SKM-1 (cell line): Measurements from ENCODE around the gene DGAT2.
"Not testable (repeated sequence)": the region's sequence is repeated elsewhere in the genome, so short reads cannot be mapped to it uniquely, and the experiment has no call there.

Source experiments
- DNase-seq: peaks from one replicate; lab custom pipeline; 2025; ENCODE audit not compliant: unreplicated experiment; lab: John Stamatoyannopoulos, UW

The DGAT2 gene

DNA sequence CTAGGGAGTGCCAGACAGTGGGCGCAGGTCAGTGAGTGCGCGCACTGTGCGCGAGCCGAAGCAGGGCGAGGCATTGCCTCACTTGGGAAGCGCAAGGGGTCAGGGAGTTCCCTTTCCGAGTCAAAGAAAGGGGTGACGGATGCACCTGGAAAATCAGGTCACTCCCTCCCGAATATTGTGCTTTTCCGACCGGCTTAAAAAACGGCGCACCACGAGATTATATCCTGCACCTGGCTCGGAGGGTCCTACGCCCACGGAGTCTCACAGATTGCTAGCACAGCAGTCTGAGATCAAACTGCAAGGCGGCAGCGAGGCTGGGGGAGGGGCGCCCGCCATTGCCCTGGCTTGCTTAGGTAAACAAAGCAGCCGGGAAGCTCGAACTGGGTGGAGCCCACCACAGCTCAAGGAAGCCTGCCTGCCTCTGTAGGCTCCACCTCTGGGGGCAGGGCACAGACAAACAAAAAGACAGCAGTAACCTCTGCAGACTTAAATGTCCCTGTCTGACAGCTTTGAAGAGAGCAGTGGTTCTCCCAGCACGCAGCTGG is 19.8 kb upstream of the DGAT2 start:
- not testable (repeated sequence) for DNase-seq

DNA sequence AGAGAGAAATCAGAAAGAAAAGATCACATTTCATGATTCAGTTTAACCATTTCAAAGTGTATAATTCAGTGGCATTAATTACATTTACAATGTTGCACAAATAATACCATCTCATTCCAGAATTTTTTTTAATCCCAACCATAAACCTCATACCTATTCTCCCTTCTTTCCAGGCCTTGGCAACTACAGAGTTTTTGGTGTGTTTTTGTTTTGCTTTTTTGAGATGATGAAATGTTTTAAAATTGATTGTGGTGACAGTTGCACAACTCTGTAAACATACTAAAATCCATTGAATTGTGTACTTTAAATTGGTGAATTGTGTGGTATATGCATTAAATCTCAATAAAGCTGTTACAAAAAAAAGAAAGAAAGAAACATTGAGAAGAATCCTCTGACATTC is 13.6 kb upstream of the DGAT2 start:
- DNase-seq: not testable (repeated sequence)

DNA sequence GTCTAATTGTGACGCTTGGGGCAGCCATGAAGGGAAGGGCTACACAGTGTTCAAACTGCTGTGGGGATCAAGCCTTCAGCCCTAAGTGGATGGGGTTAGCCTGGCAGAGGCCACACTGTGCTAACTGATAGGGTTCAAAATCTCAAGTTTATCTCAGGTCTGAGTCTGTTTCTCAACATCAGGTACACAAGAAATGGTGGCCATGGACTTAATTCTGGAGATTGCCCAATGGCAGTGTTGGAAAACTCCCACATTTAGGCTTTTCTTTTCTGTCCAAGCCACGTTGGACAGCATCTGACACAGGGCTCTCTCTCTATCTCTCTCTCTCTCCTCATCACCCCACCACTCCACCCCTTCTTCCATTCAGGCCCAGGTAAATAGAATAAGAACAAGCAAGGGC is 10.9 kb upstream of the DGAT2 start:
- DNase-seq: no peak

DNA sequence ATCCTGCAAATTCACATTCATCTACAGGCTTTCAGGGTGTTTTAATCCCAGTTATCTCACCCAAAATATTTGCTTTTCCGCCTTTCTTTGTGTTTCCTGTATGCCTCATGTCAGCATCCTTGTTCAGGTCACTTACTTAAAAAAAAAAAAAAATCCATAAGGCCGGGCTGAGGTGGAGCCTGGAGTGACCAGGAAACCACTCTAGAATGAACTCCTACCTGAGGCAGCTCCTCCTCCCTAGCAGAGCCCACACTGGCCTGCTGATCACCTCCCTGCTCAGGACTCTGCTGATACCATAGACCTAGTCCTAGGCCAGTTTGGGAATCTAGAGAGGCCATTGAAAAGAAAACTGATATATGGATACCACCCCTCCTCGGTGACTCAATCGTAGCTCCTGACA is 8.7 kb upstream of the DGAT2 start:
- no peak for DNase-seq

DNA sequence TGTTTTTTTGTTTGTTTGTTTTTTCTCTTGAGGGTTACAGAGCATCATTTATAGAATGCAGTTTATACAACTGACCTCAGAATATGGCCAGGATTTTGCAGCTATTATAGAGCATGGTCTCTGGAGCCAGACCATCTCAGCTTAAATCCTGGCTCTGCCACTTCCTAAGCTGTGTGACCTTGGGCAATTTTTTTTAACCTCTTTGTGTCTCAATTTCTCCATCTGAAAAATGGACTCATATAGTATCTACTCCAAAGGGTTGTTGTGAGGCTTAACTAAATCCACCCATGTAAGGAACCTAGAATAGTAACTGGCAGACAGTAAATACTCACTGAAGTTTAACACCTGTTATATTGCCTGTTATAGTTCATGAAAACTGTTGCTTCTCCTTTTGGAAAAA is 8.3 kb upstream of the DGAT2 start:
- no peak for DNase-seq

DNA sequence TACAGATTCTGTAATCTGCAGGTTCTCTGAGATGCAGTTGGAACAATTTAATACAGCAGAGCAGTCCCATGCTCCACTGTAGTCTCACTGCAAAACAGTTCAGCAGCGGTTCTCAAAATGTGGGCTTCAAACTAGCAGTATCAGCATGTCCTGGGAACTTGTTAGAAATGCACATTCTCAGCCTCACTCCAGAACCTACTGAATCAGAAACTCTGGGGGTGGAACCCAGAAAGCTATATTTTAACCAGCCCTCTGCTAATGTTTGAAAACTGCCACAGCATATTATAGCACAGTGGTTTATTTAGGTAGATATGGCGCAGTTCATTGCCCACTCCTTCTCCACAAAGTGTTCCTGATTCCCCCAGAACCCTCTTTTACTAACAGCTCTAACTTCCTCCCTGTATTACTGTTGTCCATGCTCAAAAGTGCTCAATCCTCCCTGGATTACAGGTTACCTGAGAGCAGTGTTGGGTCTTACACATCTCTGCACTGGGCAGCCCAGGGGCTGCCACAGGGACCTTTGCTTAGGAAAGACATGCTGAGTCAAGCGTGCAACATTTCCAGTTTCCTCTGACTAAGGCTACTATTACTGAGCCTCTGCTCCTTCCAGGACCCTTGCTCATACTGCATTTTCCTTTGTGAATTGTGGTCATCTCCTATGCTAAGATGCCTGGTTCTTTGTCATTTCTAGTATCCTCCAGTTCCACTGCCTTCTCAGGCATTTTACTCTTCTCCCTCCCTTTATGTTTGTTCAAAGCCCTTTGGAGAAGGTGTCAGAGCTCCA is 7.7 kb upstream of the DGAT2 start:
- DNase-seq: no peak

DNA sequence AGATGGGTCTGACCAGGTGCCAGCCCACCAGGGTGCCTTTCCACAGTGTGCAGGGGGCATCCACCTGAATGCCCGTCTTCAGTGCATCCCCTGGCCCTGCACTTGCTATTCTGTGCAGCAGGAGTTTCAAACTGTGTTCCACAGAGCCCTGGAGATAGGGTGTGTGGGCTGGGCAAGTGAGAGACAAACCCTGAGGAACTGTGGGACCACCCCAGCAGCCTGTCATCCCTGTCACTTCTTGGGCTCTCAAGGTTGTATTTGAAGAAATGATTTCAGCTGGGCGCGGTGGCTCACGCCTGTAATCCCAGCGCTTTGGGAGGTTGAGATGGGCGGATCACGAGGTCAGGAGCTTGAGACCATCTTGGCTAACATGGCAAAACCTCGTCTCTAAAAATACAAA is 6.4 kb upstream of the DGAT2 start:
- DNase-seq: no peak

DNA sequence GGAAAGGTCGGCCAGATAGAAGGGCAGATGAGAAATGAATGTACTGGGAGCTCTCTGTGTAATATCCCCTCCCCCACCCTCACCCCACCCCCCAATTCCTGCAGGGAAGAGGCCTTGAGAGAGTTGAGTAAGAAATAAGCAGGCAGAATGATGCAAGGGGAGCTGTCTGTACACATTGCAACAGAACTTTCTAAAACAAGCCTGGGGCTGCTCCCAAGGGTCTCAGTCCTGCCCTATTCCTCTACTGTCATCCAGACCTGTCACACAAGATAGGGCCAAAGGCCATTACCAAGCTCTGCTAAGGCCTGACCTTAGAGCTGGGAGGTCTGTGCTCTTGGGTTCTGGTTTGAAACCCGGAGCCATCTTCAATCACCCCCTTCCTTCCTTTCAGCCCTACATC is 5.7 kb upstream of the DGAT2 start:
- DNase-seq: peak; percentile 82

DNA sequence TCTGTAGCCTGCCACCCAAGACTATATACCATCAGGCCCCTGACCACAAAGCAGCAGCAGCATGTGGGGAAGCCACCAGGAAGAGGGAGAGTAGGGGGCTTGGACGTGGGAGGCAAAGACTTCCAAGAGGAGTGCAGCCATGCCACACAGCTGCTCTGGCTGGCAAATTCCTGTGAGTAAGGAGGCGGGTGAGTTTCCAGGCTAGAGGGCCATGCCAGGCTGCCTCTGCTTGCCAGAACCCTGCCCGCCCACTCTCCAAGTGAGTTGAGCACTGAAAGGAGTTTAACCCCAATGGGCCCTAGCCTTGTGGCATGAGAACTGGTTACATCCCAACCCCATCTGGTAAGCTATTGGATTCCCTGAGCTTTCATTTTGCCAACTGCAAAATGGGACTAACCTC is 4.7 kb upstream of the DGAT2 start:
- no peak for DNase-seq

DNA sequence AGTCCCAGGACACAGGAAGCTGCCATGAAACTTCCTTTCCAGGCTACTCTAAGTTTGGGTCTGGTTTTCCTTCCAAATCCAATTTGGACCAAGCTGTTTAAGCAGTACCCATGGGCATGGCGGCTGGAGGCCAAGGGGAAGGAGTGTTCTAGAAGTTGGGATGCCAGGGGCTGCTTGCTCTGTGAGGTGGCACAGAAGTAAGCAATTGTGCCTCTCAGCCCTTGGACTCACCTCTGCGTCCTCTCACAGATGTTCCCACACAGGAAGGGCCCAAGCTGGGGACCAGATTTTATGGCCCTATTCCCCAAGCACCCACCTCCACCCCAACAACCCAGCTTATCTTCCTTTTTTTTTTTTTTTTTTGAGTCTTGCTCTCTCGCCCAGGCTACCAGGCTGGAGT is 3.5 kb upstream of the DGAT2 start:
- no peak for DNase-seq

DNA sequence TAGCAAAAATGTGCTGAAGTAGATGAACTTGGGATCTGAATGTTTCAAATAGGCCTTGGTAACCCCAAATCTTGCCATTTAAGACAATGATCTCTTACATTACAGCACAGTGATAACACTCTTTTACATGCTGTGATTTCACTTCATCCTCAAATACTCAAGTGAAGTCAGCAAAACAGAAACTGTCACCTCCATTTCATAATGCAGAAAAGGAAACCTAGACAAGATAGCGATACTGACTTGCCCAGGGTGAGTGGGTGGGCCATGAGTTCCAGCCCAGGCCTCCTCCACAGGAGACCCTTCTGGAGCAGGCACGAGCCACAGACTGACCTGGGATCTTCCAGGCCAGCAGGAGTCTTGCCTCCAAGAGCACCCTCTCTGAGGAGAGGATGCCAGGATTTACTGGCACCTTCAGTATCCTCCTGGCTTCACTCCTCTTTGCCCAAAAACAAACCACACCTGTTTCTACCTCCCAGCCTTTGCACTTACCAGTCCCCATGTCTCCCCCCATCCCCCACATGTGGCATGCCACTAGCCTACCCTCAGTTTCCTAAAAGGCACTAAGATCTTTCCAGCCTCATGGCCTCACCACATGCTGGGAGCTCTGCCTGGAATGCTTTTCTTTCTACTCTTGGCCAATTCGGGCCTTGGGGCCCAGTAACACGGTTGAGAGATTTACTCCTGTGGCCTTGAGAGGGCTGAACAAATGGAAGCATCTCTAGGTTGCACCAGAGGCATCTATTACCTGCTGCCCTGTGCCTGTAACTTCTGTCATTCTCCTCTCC is 1.9 kb upstream of the DGAT2 start:
- DNase-seq: no peak

DNA sequence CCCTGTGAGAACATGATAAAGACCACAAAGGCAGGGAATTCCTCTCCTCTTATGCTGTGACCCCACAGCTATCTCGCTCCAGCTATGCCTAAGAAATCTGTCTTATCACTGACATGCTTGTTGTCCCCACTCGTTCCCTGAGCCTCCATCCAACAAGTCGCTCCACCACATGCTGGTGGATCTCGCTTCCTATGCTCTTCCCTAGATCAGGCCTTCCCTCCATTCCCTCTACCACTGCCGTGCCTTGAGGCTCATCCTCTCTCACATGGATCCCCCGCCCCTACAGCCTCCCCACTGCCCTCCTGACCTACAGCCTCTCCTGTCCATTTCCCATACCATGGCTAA is 1.4 kb upstream of the DGAT2 start:
- no peak for DNase-seq

DNA sequence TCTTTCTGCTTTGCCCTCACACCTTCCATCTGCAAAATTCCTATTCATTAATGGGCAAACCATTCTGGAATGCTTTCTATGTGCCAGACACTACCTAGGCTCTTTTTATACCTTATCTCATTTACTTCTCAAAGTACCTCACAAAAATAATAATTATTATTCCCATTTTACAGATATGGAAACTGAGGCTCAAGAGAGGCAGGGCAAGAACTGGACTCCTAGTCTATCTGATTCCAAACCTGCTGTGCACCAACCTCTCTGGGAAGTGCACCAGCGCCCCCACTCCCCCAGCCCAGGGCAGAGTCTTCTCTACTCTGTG is 826 bp upstream of the DGAT2 start:
- DNase-seq: no peak

DNA sequence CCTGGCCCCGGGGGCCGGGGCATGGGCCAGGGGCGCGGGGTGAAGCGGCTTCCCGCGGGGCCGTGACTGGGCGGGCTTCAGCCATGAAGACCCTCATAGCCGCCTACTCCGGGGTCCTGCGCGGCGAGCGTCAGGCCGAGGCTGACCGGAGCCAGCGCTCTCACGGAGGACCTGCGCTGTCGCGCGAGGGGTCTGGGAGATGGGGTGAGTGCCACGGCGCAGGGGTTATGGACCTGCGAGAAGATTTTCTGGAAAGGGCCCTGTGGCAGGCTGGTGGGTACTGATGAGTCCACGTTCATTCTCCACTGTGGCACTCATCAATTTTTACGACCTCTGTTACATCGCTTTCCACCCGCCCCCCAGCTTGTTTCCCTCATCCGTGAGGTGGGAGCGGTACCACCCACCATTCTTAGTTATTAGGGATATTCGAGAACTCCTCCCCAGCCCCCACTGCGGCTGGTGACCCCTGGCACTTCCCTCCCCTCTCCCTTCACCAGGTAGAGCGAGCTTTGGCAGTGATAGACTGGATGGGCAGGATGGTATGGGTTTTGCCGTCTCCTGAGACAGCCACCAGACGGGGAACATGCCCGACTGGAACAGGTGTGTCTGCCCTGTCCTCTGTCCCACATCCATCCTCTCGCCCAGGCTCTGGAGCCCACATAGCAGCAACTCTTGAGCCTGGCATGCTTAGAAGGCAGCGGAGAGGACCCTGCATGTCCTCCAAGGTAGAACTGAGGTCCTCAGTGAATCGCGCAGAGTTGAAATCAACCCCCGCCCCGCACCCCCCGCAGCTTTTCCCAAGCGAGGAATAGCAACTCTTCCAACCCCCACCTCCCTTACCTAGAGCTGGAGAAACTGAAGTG is 562 bp downstream of the DGAT2 start:
- DNase-seq: no peak

DNA sequence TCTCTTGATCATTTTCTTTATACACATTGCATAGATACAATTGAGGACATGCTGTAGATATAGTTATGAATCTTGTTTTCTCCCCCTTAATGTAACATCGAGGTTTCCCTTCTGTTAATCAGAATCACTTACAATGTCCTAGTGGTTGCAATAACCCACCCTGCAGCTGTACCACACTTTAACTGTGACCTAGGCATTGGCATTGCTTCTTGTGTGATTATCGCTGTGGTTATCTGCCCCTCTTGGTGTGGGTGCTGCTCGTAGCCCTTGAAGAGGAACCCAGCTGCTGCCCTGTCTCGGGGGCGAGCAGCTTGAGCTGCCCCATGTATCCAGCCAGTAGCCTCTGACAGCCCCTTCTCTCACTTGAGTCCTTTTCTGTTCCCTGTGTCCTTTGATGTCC is 1.5 kb downstream of the DGAT2 start:
- DNase-seq: no peak

DNA sequence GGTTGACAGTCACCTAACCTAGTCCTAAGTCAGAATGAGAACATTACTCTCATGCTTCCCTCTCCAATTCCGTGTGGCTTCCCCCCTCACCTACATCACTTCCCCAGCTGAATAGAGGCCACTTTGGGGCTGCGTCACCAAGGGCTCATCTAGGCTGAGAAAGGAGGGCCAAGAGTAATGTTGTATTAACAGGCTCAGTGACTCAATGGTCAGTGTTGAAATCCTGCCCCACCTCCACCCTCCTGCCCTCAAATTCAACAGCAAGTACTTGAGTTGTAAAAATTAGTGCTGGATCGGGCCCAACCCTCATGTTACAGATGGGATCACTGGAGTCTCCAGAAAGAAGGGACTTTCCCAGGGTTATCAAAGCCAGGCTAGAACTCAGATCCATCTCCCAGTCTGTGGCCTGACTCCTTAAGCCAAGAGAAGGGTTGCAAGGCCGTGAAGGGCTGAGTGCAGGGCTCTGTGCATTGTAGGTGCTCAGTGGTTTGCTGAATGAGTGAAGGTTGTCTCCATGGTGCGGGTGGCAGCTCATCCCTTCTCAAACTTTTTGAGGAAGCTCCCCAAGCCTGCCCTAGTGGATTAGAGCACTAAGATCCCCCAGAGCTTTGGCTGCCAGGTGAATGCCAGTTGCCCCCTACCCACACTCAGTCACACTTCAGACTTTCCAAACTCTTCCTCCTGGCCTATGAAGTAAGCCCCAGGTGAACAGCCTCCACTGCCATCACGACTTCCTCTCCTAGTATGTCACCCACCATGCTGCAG is 3.2 kb downstream of the DGAT2 start:
- DNase-seq: peak; percentile 86

DNA sequence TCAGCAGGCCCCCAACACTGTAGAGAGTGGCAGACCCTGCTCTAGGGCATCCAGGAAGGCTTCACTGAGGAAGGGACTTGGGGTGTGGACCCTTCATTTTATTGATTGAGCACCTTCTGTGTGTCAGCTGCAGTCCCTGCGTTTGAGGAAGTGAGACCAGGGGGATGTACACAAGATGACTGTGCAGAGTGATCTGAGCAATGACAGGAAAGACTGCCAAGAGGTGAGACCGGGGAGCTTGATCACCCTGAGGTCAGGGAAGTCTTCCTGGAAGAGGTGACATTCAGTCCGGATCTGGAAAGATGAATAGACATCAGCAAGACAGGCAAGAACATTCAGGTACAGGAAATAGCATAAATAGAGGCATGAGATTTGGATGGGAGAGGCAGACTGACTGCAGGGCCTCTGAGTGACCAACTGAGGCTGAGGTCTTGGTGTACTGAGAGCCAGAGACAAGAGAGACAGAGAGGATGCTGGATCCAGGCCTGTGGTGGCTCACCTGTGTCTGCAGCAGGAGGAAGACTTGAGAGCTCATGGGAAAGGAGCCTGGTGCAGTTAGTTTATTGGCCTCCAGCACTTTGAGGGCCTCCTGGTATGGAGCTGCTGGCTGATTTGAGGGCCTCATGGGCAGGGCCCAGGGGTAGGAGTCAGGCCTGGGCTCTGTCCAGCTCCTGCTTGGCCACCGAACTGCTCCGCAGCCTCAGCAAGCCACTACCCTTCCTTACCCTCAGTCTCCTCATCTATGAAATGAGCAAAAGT is 5.2 kb downstream of the DGAT2 start:
- DNase-seq: peak; percentile 55

DNA sequence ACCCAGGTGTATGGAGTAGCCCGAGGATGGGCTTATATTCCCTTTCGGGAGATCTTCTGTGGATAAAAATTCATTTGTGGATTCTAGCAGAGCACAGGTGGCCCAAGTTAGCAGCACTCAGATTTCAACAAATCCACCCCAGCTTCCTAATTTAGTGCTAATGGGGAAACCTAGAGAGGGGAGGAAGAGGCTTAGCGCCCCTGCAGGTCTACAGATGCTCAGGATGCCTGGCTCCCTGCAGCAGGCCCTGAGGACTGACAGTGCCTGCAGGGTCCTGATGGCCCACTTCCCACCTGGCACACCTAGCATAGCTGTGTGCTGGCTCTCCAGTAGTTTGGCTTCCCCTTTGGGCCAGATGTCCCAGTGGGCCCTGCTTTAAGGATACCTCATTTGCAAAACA is 6.5 kb downstream of the DGAT2 start:
- DNase-seq: no peak

DNA sequence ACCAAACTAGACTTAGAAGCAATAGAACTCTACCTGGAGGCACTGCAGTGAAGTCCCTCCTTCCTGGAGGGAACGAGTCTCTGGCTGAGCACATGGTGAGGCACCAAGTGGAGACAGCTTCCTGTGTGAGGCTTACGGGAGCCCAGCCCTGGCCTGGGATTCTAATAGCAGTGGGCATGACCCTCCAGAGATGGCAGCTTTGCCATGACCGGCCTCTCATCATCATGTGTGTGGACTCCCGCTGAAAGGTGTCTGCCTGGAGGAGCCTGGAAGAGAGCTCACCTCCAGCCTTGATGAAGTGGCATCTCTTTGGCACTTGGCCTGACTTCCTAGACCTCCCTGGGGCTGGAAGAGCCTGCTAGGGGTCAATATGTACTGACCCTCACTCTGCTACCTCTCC is 8.0 kb downstream of the DGAT2 start:
- DNase-seq: no peak

DNA sequence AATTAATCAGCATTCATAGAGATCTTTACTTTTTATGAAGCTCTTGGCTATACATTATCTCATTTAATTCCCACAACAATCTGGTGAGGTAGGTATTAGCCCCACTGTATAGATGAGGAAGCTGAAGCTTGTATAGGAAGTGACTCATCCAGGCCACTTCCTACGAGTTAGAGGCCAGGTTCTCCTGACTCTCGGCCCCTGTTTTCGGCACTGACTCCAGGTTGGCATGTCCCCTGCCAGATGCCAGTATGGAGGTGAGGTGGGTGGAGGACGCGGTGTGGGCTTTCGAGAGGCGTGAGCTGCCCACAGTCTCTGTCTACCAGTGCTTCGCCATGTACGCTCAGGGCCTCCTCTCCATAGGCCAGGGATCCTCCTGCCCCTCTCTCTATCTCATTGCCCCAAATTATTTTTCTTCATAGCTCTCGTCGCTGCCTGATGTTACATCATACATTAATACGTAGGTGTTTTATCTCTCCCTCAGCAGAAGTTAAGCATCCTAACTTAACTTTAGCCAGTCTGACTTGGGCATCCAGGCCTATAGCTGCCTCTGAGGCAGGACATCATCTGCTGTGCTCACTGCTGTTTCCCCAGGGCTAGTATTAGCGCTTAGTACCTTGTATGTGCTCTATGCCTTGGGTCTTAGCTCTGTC is 9.0 kb downstream of the DGAT2 start:
- DNase-seq: peak; percentile 46
